ACHN (cell line): ENCODE results near the gene NDST1.
"Not testable (repeated sequence)": the region's sequence is repeated elsewhere in the genome, so short reads cannot be mapped to it uniquely, and the experiment has no call there.

Source experiments
- DNase-seq: peaks from one replicate; pipeline ENCODE4 v3.0.0-alpha.2; 2015
- in situ Hi-C: cut with HindIII; loops from 2 replicates; pipeline ENCODE4 v1.10.0; 2017; ENCODE audit warnings: low sequenced_read_pairs, low pct_ligation_motif_present, low pct_unique_long_range_greater_than_20kb

NDST1 gene

DNA sequence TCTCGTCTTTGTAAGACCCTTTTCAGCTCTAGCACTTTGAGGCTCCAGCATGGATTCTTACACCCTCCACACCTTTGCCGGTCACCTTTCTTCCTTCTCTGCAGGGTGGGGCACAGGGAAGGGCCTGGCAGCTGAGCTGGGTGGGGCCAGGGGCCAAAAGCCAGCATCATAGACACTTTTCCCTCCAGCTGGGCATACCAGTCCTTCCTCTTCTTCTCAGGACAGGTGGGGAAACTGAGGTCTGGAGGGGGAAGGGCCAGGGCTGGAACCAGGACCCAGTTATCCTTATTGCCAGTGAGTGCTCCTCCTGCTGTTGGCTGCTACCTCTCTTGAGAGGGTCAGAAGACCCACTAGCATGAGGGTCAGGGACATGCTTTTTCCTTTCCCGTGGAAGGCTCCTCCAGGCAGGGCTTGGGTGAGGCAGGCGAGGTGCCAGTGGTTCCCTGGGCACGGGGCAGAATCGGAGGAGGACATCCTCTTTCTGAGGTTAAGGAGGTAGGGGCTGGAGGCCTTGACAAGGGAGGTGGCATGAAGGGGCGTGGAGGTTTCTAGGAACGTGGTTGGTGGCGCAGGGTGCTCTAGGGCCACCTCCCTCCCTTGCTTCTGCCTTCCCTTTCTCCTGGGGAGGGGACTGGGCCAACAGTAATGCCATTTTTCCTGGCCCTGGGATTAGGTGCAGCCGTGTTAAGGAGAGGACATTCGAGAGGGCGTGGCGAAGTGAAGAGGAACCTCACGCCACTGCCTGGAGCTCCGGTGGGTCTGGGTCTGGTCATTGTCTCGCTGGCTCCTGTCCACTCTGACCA is at the start of gene NDST1:
NDST1 (plus strand) TSS at position 658 of the 803 bp plus-strand sequence. CDS start 13,124 bp downstream, outside the sequence.
- no peak for DNase-seq

GRCh38 chr5:150458802-150459557 is 49.0 kb upstream of the NDST1 start:
- in situ Hi-C loops, result no loop called here
- DNase-seq, result peak; percentile 74

More for the DNA sequence above, at the start of gene NDST1:
- in situ Hi-C loops, result no loop called here

DNA sequence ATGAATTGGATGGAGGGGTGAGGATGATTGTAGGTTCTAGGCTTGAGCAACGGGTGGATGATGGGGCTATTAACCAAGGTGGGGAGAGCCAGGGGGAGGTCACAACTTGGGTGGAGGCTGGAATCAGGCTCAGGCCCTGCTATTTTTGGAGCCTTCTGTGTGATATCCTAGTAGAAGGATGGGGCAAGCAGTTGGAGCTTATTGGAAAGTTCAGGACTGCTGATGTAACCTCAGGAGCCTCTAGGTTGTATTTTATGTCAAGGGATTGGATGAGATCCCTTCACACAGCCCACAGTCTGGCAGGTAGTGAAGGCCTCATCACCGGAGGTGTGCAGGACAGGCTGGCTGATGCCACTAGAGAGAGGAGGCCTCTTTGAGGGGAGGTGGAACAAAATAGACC is 47.1 kb upstream of the NDST1 start:
- no peak for DNase-seq
- in situ Hi-C loops, result no loop called here

DNA sequence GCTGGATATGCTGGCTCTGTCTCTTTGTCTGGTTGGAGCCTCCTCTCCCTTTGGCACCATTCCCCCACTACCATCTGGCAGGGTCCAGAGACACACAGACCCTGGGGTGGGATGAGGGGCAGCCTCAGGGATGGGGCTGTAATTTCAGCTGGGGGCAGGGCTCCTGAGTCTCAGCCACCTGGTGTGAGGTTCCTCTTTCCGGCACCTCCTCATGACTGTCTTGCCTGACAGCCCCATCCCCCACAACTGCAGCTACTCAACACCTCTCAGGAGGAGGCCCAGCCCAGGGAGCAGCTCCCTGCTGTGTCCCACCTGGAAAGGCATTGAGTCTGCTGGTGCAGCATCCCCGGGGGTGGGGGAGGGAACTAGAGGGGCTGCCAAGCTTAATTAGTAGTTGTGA is 46.7 kb upstream of the NDST1 start:
- in situ Hi-C loops, result no loop called here
- DNase-seq, result no peak

- DNase-seq, result no peak
- in situ Hi-C loops, result no loop called here
Observed at GRCh38 chr5:150464554-150465012, 43.3 kb upstream of the NDST1 start.

DNA sequence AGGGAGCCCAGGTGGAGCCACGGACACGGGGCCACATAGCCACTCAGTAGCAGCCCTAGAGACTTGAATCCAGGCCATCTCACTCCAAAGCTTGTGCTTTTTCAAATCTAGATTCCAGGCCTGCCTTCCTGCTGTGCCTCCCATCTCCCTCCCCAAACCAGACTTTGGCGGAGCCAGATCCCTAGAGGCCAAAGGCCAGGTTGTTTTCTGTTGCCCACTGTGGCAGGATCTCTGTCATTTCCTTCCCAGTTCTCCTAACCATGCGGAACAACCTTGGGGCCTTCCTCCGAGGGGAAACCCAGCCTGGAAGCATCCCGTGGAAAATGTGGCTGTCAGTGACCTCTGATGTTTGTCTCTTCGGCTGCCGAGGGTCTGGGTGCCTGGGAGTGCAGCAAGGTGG is 42.0 kb upstream of the NDST1 start:
- in situ Hi-C loops, result no loop called here
- no peak for DNase-seq

GRCh38 chr5:150468206-150468605 is 39.7 kb upstream of the NDST1 start:
- in situ Hi-C loops, result no loop called here
- DNase-seq, result no peak

GRCh38 chr5:150469718-150470469 is 38.0 kb upstream of the NDST1 start:
- peak; percentile 97 for DNase-seq
- in situ Hi-C loops, result no loop called here

DNA sequence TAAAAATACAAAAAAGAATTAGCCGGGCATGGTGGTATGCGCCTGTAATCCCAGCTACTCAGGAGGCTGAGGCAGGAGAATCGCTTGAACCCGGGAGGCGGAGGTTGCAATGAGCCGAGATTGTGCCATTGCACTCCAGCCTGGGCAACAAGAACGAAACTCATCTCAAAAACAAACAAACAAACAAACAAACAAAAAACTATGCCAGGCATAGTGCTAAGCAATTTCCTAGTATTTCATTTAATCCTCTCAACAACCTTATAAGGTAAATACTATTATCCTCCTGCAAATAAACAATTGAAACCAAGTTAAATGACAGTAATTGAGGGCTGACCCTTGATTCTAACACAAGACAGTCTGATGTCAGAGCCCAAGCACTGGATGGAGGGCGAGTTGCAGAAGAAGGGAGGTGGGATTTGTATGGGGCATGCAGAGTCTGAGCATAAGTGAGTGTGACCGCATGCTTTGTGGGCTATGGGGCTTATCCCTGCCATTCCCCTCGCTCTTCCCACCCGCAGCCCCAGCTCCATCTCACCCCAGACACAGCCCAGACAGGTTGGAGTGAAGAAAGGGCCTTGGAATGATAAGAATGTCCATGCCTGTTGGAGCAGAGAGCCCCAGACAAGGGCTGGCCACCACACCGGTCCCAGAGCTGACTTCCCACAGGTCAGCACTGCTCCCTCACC is 34.1 kb upstream of the NDST1 start:
- in situ Hi-C loops, result no loop called here
- peak; percentile 97 for DNase-seq

DNA sequence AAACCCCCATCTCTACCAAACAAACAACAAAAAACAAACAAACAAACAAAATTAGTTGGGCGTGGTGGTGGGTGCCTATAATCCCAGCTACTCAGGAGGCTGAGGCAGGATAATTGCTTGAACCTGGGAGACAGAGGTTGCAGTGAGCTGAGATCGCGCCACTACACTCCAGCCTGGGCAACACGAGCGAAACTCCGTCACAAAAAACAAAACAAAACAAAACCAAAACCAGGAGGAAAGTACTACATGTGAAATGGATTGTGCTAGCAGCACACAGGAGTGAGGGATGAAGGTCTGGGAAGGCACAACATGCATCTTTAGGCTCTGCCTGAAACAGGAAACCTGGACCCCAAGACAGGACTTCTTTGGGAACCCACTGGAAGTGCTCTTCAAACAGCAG is 31.4 kb upstream of the NDST1 start:
- DNase-seq, in situ Hi-C loops: not testable (repeated sequence)

- in situ Hi-C loops, result no loop called here
- no peak for DNase-seq
Observed at GRCh38 chr5:150479416-150479815, 28.5 kb upstream of the NDST1 start.

DNA sequence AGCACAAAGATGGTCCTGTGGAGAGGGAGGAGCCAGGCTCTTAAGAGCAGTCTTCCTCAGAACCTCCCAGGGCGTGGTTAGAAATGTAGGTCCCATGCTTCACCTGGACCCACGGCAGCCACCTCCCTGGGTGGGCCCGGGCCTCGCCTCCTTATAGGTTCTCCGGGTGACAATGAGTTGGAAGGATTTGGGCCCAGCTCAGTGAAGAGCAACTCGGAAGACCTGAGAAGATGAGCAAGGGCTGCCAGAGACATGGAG is 26.3 kb upstream of the NDST1 start:
- in situ Hi-C loops, result no loop called here
- no peak for DNase-seq

GRCh38 chr5:150481972-150482406 is 25.9 kb upstream of the NDST1 start:
- in situ Hi-C loops, result no loop called here
- DNase-seq, result no peak

GRCh38 chr5:150484964-150485692 is 22.8 kb upstream of the NDST1 start:
- in situ Hi-C loops, result no loop called here
- DNase-seq, result no peak

DNA sequence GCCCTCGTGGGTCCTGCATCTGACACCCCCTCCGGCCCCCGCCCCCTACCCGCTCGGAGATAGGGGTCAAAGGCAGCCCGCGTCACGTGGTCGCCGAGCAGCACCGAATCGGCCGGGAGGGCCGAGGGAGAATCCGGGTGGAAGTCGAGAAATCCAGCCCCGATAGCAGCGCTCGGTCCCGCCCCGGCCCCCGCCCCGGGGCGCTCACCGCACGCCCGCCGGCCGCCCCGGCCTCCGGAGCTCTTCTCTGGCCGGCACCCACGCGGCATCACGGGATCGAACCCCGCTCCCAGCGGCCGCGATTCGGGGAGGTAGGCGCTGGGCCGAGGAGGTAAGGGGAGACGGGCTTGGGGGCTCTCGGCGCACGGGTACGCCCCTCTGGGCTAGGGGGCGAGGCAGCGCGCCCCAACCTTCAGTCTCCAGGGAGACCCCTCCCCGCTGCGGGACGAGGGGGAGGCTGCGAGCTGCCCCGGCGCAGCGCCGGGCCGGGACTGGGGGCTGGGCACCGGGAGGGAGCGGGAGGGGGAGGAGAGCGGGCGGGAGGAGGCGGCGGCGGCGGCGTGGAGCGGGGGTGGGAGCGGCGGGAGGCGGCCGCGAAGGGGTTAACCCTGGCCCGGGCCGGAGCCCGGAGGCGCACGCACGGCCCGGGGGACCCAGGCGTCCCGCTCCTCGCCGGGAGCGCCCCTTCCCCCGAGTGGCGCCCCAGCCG is 22.1 kb upstream of the NDST1 start:
- DNase-seq, result peak; percentile 46
- in situ Hi-C loops, result no loop called here

DNA sequence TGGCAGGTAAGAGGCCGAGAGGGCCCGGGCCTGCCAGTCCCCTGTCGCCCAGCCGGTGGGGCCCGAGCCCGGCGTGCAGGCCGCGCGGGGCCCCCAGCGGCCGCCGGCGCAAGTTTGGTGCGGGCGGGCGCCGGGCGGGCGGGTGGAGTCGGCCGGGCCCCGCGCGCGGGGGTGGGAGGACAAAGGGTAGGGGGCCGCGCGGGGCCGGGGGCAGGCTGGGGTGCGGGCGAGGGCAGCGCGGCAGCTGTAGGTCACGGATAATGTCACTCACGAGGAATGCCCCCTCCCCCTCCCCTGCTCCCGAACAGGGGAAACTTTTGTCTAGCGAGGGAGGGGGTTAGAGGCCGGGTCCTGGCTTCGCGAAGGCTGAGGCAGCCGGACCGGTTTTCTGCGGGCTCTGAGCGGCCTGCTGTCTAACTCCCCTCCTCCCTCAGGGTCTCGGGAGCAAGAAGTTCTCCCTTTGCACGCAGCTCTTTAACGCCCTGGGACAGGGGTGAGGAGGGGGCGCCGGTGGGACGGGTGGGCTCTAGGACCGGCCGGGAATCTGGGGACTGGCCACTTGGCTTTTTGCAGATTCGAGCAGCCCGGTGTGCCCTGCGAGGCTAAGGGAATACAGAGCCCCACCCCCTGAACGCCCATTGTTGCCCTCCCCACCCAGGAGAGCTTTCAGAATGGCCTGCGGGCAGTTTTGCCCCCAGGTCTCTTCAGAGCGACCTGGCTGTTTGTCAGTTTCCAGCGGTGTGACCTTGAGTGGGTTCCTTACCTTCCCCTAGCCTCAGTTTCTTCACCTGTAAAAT is 21.3 kb upstream of the NDST1 start:
- DNase-seq, result peak; percentile 68
- in situ Hi-C loops, result no loop called here
